ENCODE data around the gene TERC.

The TERC gene

GRCh38 chr3:169764882-169765612 is at the start of gene TERC:
TERC (minus strand) TSS chr3:169765060.
- DNase-seq = peak; percentile 96 to 98

- peak; percentile 41 to 69 for DNase-seq
Observed at GRCh38 chr3:169813757-169814517, 49.1 kb upstream of the TERC start.

- peak in 1 of 2 experiments; percentile 38 for DNase-seq
Observed at GRCh38 chr3:169813278-169813677, 48.4 kb upstream of the TERC start.

GRCh38 chr3:169812332-169813235 is 47.7 kb upstream of the TERC start, which contains the start of the genes LRRC34 and LRRIQ4:
LRRC34 (minus strand) TSS chr3:169812904; CDS start chr3:169812548, 356 bp downstream.
LRRIQ4 (plus strand) TSS chr3:169812870; CDS start chr3:169821922, 9,052 bp downstream.
- peak; percentile 98 for DNase-seq

- peak; percentile 43 to 78 for DNase-seq
Observed at GRCh38 chr3:169811631-169812331, 46.9 kb upstream of the TERC start.

GRCh38 chr3:169809230-169809795 is 44.5 kb upstream of the TERC start:
- DNase-seq = no peak

GRCh38 chr3:169804681-169805080 is 39.8 kb upstream of the TERC start:
- no peak for DNase-seq

- DNase-seq = no peak
Observed at GRCh38 chr3:169792359-169792758, 27.5 kb upstream of the TERC start.

- DNase-seq = no peak
Observed at GRCh38 chr3:169790687-169791429, 26.0 kb upstream of the TERC start.

GRCh38 chr3:169790219-169790618 is 25.4 kb upstream of the TERC start:
- DNase-seq = no peak

- no peak for DNase-seq
Observed at GRCh38 chr3:169787791-169788190, 22.9 kb upstream of the TERC start.

- DNase-seq = no peak
Observed at GRCh38 chr3:169787120-169787519, 22.3 kb upstream of the TERC start.

- no peak for DNase-seq
Observed at GRCh38 chr3:169781209-169781855, 16.5 kb upstream of the TERC start.

GRCh38 chr3:169780742-169781141 is 15.9 kb upstream of the TERC start:
- no peak for DNase-seq

GRCh38 chr3:169777822-169778221 is 13.0 kb upstream of the TERC start:
- no peak for DNase-seq

- no peak for DNase-seq
Observed at GRCh38 chr3:169774186-169774585, 9.3 kb upstream of the TERC start.

- peak; percentile 82 to 92 for DNase-seq
Observed at GRCh38 chr3:169772897-169773816, 8.3 kb upstream of the TERC start, which contains the start of gene MYNN. MYNN (plus strand) TSS chr3:169773396; CDS start chr3:169774296, 900 bp downstream.

GRCh38 chr3:169772305-169772896 is 7.5 kb upstream of the TERC start:
- DNase-seq = peak; percentile 87 to 95

All from NCI-H524 (cell line).